ENCODE results near the gene KLRC2. TPM values are rescaled to one million over a fixed set of nuclear protein-coding genes. Genes with fewer than 3 reads are reported as not detected.
"Not testable (repeated sequence)": the region's sequence is repeated elsewhere in the genome, so short reads cannot be mapped to it uniquely, and the experiment has no call there.

Gene KLRC2
- total RNA-seq, 1 experiment from 2014 or later: not detected

DNA sequence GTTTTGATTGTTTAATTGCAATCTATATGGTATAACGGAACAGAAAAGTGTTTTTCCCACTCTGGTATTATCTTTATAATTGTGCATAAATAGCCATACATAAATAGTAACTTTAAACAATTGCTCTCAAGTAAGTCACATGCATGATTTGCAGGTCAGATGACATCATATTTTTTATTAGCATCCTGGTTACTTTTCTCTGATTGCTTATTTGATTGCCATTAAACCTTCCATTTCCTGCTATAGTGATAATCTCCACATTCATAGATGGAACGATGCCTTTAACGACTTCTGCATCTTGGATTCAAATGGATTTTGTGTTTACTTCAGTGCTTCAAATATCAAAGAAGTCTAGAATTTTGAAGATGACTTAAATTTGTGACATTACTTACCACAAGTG is 42.5 kb downstream of the KLRC2 start:
- H3K36me3 Mint-ChIP-seq (ENCODE audit: insufficient read depth, unreplicated experiment): no peaks in the 10 kb centered on the region
- H3K9me3 Mint-ChIP-seq (ENCODE audit: unreplicated experiment): no peaks in the 10 kb centered on the region
- H3K27me3 Mint-ChIP-seq (ENCODE audit: insufficient read depth, unreplicated experiment): no peaks in the 10 kb centered on the region
- Histone ChIP-seq H3K4me3 (ENCODE audit: low read depth, low read length) (no peak overlapping the region), H3K27me3 (replicated peaks; ENCODE audit: control insufficient read depth, insufficient read depth, low read length) (no peaks in the 10 kb centered on the region), H3K36me3 (ENCODE audit: control insufficient read depth, insufficient read depth, low read length) (no peaks in the 10 kb centered on the region), H3K4me1 (peaks cover 12% of the 10 kb centered on the region), H3K9me3 (no peaks in the 10 kb centered on the region)
- TF ChIP-seq, protein P1, sequence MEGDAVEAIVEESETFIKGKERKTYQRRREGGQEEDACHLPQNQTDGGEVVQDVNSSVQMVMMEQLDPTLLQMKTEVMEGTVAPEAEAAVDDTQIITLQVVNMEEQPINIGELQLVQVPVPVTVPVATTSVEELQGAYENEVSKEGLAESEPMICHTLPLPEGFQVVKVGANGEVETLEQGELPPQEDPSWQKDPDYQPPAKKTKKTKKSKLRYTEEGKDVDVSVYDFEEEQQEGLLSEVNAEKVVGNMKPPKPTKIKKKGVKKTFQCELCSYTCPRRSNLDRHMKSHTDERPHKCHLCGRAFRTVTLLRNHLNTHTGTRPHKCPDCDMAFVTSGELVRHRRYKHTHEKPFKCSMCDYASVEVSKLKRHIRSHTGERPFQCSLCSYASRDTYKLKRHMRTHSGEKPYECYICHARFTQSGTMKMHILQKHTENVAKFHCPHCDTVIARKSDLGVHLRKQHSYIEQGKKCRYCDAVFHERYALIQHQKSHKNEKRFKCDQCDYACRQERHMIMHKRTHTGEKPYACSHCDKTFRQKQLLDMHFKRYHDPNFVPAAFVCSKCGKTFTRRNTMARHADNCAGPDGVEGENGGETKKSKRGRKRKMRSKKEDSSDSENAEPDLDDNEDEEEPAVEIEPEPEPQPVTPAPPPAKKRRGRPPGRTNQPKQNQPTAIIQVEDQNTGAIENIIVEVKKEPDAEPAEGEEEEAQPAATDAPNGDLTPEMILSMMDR (IDR thresholded peaks at IDR 0.05; ENCODE audit: insufficient read depth in 1 of 2, low read depth in 1 of 2, low read length in 1 of 2, severe bottlenecking in 1 of 2, unreplicated experiment in 1 of 2): no peak
- ChIA-PET CTCF (interaction anchor here (0.8 kb wide), 1 partner anchor 18 kb away, joined by 4 read pairs; no protein-coding TSS in a partner anchor), POLR2A (no interaction called here)
- H3K4me1 Mint-ChIP-seq (ENCODE audit: low read depth, unreplicated experiment): peaks cover 21% of the 10 kb centered on the region
- intact Hi-C loops (cut with micrococcal nuclease; ENCODE audit: unreplicated experiment): no loop called here
- BruUV-seq (replicated peaks): no TSS peak
- H3K27ac Mint-ChIP-seq (ENCODE audit: unreplicated experiment): no peak overlapping the region
- no peak overlapping the region for H3K4me3 Mint-ChIP-seq (ENCODE audit: unreplicated experiment)
- DNase-seq: no peak

DNA sequence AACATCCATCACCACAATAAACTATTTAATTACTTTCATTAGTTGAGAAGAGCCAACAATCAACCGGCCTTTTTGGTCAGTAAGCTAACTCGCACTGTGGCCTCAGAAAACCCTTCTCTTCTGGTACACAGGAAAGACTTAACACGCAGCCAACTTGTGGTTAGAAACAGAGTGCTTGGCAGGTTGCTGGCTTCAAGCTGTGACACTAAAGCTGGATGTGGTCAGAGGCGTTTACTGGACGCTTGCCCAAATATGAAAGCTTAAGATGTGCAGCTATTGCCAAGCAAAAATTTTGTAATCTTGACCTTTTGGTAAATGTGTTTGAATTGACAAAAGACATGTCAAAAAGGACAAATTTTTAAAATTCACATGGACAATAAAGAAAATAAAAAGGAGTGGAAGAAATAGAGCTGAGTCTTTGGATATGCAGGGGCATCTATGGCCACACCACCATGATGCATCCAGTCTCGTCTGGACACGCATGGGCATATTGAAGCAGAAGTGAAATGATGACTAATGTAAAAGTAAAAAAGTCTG is 43.3 kb downstream of the KLRC2 start:
- DNase-seq: no peak
- Histone ChIP-seq H3K36me3 (ENCODE audit: control insufficient read depth, insufficient read depth, low read length) (no peaks in the 10 kb centered on the region), H3K4me1 (peaks cover 12% of the 10 kb centered on the region), H3K9me3 (no peaks in the 10 kb centered on the region), H3K27me3 (replicated peaks; ENCODE audit: control insufficient read depth, insufficient read depth, low read length) (no peaks in the 10 kb centered on the region), H3K4me3 (ENCODE audit: low read depth, low read length) (no peak overlapping the region)
- TF ChIP-seq, protein P1 (IDR thresholded peaks at IDR 0.05; ENCODE audit: insufficient read depth in 1 of 2, low read depth in 1 of 2, low read length in 1 of 2, severe bottlenecking in 1 of 2, unreplicated experiment in 1 of 2): no peak
- intact Hi-C loops (cut with micrococcal nuclease; ENCODE audit: unreplicated experiment): no loop called here
- Mint-ChIP-seq H3K4me1 (ENCODE audit: low read depth, unreplicated experiment) (peaks cover 21% of the 10 kb centered on the region), H3K36me3 (ENCODE audit: insufficient read depth, unreplicated experiment) (no peaks in the 10 kb centered on the region), H3K27me3 (ENCODE audit: insufficient read depth, unreplicated experiment) (no peaks in the 10 kb centered on the region), H3K4me3 (ENCODE audit: unreplicated experiment) (no peak overlapping the region), H3K27ac (ENCODE audit: unreplicated experiment) (no peak overlapping the region), H3K9me3 (ENCODE audit: unreplicated experiment) (no peaks in the 10 kb centered on the region)
- no TSS peak for BruUV-seq (replicated peaks)
- ChIA-PET POLR2A (no interaction called here), CTCF (interaction anchor here (0.8 kb wide), 1 partner anchor 19 kb away, joined by 4 read pairs; no protein-coding TSS in a partner anchor)

DNA sequence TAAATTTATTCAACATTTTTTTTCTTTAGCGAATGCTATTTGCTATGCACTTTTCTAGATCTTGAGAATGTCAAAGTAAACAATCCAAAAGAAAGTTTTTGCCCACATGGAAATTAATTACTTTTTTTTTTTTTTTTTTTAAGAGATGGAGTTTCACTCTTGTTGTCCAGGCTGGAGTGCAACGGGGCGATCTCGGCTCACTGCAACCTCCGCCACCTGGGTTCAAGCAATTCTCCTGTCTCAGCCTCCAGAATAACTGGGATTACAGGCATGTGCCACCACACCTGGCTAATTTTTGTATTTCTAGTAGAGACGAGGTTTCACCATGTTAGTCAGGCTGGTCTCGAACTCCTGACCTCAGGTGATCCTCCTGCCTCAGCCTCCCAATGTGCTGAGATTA is 44.8 kb downstream of the KLRC2 start:
- H3K27me3 ChIP-seq (replicated peaks; ENCODE audit: control insufficient read depth, insufficient read depth, low read length); H3K9me3 Mint-ChIP-seq (ENCODE audit: unreplicated experiment); H3K27ac Mint-ChIP-seq (ENCODE audit: unreplicated experiment); H3K9me3 ChIP-seq; H3K27me3 Mint-ChIP-seq (ENCODE audit: insufficient read depth, unreplicated experiment); BruUV-seq (replicated peaks); CTCF ChIA-PET; H3K4me3 Mint-ChIP-seq (ENCODE audit: unreplicated experiment); intact Hi-C loops (cut with micrococcal nuclease; ENCODE audit: unreplicated experiment); H3K36me3 ChIP-seq (ENCODE audit: control insufficient read depth, insufficient read depth, low read length); DNase-seq; POLR2A ChIA-PET; H3K4me3 ChIP-seq (ENCODE audit: low read depth, low read length); H3K36me3 Mint-ChIP-seq (ENCODE audit: insufficient read depth, unreplicated experiment): not testable (repeated sequence)
- peaks cover 12% of the 10 kb centered on the region for H3K4me1 ChIP-seq
- H3K4me1 Mint-ChIP-seq (ENCODE audit: low read depth, unreplicated experiment): peaks cover 19% of the 10 kb centered on the region

DNA sequence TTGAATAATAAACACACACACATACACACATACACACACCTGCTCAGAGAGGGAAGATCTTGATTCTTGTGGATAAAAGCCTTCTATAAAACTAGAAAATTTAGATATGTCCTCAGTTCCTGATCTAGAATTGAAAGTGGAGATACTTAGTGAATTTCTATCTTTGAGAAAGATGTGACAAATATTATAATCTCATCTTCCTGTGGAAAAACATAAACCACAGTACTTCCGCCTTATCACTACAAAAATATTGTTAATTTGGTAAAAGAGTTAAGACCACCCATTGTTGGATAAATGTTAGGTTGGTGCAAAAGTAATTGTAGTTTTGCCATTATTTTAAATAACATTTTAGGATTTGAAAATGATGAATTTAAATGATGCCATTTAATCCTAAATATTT is 45.9 kb downstream of the KLRC2 start, which contains the start of gene KLRK1:
KLRK1 (minus strand) TSS at position 138 of the 400 bp plus-strand sequence. CDS start 1,231 bp downstream, outside the sequence.
- TF ChIP-seq, protein P1 (IDR thresholded peaks at IDR 0.05; ENCODE audit: insufficient read depth in 1 of 2, low read depth in 1 of 2, low read length in 1 of 2, severe bottlenecking in 1 of 2, unreplicated experiment in 1 of 2): no peak
- Histone ChIP-seq H3K9me3 (no peaks in the 10 kb centered on the region), H3K27me3 (replicated peaks; ENCODE audit: control insufficient read depth, insufficient read depth, low read length) (no peaks in the 10 kb centered on the region), H3K4me1 (peaks cover 13% of the 10 kb centered on the region), H3K36me3 (ENCODE audit: control insufficient read depth, insufficient read depth, low read length) (no peaks in the 10 kb centered on the region), H3K4me3 (ENCODE audit: low read depth, low read length) (no peak within 1 kb of the TSS)
- Mint-ChIP-seq H3K4me3 (ENCODE audit: unreplicated experiment) (no peak within 1 kb of the TSS), H3K27me3 (ENCODE audit: insufficient read depth, unreplicated experiment) (no peaks in the 10 kb centered on the region), H3K4me1 (ENCODE audit: low read depth, unreplicated experiment) (peaks cover 17% of the 10 kb centered on the region), H3K27ac (ENCODE audit: unreplicated experiment) (no peak within 1 kb of the TSS), H3K9me3 (ENCODE audit: unreplicated experiment) (peaks cover 2% of the 10 kb centered on the region), H3K36me3 (ENCODE audit: insufficient read depth, unreplicated experiment) (no peaks in the 10 kb centered on the region)
- ChIA-PET CTCF (no interaction called here), POLR2A (no interaction called here)
- no peak for DNase-seq
- BruUV-seq (replicated peaks): no TSS peak
- intact Hi-C loops (cut with micrococcal nuclease; ENCODE audit: unreplicated experiment): no loop called here
